Measurements from ENCODE around the gene ZNF225. TPM values are rescaled to one million over a fixed set of nuclear protein-coding genes. Genes with fewer than 3 reads are reported as not detected.
"Not testable (repeated sequence)": the region's sequence is repeated elsewhere in the genome, so short reads cannot be mapped to it uniquely, and the experiment has no call there.

The ZNF225 gene
- total and polyA plus RNA-seq, 12 donors: 1.2 to 5.0 (median 3.1) TPM

- DNase-seq (no peak), ATAC-seq (peak in 1 of 8 donors; percentile 15)
- intact Hi-C loops (cut with DNase I): loop anchor here in 8 of 10 donors (1.0 to 10.0 kb wide), 19 partner anchors 17 to 192 kb away; partner anchors contain the start of genes ZNF224 (in 3 of the 8), ZNF226 (in 3 of the 8), ZNF235 (in 3 of the 8) and ZNF155 (in 2 of the 8)
- WGBS, 2 donors: 0% methylated on average over 11 of the region's 11 CpGs
- TF ChIP-seq CTCF (IDR thresholded peaks at IDR 0.05): no peak
- peak overlapping the region in 9 of 10 donors; percentile 25 to 88 (median 71) for H3K27ac ChIP-seq
- peaks cover 0 to 44% (median 23%) of the 10 kb centered on the region in 11 donors for H3K9me3 ChIP-seq
- peak overlapping the region; percentile 44 to 85 (median 73) for H3K4me3 ChIP-seq
- H3K36me3 ChIP-seq: peaks cover 0 to 41% (median 21%) of the 10 kb centered on the region in 9 donors
- no peaks in the 10 kb centered on the region for H3K27me3 ChIP-seq
- peaks cover 0 to 31% (median 19%) of the 10 kb centered on the region in 9 donors for H3K4me1 ChIP-seq
These were observed 429 bp upstream of the ZNF225 start for GRCh38 chr19:44112802-44113137.

DNA sequence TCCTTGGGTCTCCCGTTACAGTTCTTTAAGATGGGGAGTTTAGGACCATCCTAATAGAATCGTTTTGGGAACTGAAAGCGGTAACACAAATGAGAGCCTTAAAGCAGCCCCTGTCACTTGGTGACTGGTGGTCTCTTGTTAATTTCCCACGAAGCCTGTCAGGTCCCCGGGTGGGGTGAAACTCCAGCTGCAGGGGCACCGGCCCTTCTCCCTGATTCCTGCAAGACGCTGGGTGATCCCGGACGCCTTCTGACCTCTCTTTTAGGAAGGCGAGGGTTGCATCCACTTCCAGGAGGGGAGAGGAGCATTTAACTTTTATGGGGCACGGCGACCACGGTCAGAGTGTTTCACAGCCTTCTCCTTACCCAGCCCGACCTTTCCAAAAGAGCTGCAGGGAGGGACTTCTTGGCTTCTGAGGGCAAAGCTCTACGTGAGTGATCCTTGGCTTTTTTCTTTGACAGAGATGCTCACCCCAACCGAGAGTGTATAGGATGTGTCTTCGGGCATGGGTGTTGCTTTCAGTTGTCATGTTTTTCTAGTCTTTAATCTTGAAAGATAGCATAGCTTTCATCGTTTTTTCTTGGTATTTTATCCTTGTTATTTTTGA lies 688 bp downstream of the ZNF225 start:
- Histone ChIP-seq H3K4me3 (peak overlapping the region; percentile 35 to 85 (median 73)), H3K36me3 (peaks cover 0 to 42% (median 27%) of the 10 kb centered on the region in 9 donors), H3K9me3 (peaks cover 0 to 33% (median 12%) of the 10 kb centered on the region in 11 donors), H3K27ac (peak overlapping the region in 9 of 10 donors; percentile 37 to 88 (median 84)), H3K27me3 (no peaks in the 10 kb centered on the region), H3K4me1 (peaks cover 0 to 31% (median 19%) of the 10 kb centered on the region in 9 donors)
- peak in 1 of 2 donors; percentile 5 for DNase-seq
- TF ChIP-seq CTCF (IDR thresholded peaks at IDR 0.05): no peak
- WGBS, 2 donors: 3 to 4% methylated on average over 18 of the region's 18 CpGs
- ATAC-seq: peak in 4 of 8 donors; percentile 0 to 10 (median 4)
- intact Hi-C loops (cut with DNase I): loop anchor here in 8 of 10 donors (1.0 to 10.0 kb wide), 19 partner anchors 19 to 191 kb away; partner anchors contain the start of genes ZNF224 (in 3 of the 8), ZNF226 (in 3 of the 8), ZNF235 (in 3 of the 8) and ZNF155 (in 2 of the 8)

GRCh38 chr19:44121162-44121561 lies 8.0 kb downstream of the ZNF225 start:
- peaks cover 0 to 100% (median 82%) of the 10 kb centered on the region in 9 donors for H3K36me3 ChIP-seq
- WGBS, 2 donors: 96 to 98% methylated on average over 4 of the region's 4 CpGs
- H3K9me3 ChIP-seq: peaks cover 0 to 60% (median 28%) of the 10 kb centered on the region in 11 donors
- H3K27ac ChIP-seq; H3K27me3 ChIP-seq; H3K4me1 ChIP-seq; ATAC-seq; intact Hi-C loops (cut with DNase I); DNase-seq; H3K4me3 ChIP-seq: not testable (repeated sequence)

GRCh38 chr19:44131955-44132354 lies 18.8 kb downstream of the ZNF225 start:
- no peak overlapping the region for H3K4me3 ChIP-seq
- no peak overlapping the region for H3K27ac ChIP-seq
- peaks cover 0 to 92% (median 12%) of the 10 kb centered on the region in 11 donors for H3K9me3 ChIP-seq
- intact Hi-C loops (cut with DNase I): no loop called here
- no peak for TF ChIP-seq CTCF (IDR thresholded peaks at IDR 0.05)
- H3K36me3 ChIP-seq: peaks cover 0 to 63% (median 52%) of the 10 kb centered on the region in 9 donors
- 90 to 93% methylated on average over 5 of the region's 5 CpGs for WGBS, 2 donors
- ATAC-seq (no peak), DNase-seq (no peak)
- no peaks in the 10 kb centered on the region for H3K4me1 ChIP-seq
- no peaks in the 10 kb centered on the region for H3K27me3 ChIP-seq

Data from heart right ventricle (tissue), 16 donors.